Activated CD4-positive, alpha-beta T cell treated with anti-CD3 and anti-CD28 coated beads, Interleukin-10, Interleukin-2, amounts not matched to agents 100 ng/mL and 50 ng/mL, durations not matched to agents 16 hours and 8 hours (primary cell): ENCODE results near the gene PREX1.
"Not testable (repeated sequence)": the region's sequence is repeated elsewhere in the genome, so short reads cannot be mapped to it uniquely, and the experiment has no call there.

ENCODE experiments used
- DNase-seq: peaks from one replicate; pipeline ENCODE4 v3.0.0-alpha.2; 2020

Gene PREX1, protein sequence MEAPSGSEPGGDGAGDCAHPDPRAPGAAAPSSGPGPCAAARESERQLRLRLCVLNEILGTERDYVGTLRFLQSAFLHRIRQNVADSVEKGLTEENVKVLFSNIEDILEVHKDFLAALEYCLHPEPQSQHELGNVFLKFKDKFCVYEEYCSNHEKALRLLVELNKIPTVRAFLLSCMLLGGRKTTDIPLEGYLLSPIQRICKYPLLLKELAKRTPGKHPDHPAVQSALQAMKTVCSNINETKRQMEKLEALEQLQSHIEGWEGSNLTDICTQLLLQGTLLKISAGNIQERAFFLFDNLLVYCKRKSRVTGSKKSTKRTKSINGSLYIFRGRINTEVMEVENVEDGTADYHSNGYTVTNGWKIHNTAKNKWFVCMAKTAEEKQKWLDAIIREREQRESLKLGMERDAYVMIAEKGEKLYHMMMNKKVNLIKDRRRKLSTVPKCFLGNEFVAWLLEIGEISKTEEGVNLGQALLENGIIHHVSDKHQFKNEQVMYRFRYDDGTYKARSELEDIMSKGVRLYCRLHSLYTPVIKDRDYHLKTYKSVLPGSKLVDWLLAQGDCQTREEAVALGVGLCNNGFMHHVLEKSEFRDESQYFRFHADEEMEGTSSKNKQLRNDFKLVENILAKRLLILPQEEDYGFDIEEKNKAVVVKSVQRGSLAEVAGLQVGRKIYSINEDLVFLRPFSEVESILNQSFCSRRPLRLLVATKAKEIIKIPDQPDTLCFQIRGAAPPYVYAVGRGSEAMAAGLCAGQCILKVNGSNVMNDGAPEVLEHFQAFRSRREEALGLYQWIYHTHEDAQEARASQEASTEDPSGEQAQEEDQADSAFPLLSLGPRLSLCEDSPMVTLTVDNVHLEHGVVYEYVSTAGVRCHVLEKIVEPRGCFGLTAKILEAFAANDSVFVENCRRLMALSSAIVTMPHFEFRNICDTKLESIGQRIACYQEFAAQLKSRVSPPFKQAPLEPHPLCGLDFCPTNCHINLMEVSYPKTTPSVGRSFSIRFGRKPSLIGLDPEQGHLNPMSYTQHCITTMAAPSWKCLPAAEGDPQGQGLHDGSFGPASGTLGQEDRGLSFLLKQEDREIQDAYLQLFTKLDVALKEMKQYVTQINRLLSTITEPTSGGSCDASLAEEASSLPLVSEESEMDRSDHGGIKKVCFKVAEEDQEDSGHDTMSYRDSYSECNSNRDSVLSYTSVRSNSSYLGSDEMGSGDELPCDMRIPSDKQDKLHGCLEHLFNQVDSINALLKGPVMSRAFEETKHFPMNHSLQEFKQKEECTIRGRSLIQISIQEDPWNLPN (N-terminal part only)

DNA sequence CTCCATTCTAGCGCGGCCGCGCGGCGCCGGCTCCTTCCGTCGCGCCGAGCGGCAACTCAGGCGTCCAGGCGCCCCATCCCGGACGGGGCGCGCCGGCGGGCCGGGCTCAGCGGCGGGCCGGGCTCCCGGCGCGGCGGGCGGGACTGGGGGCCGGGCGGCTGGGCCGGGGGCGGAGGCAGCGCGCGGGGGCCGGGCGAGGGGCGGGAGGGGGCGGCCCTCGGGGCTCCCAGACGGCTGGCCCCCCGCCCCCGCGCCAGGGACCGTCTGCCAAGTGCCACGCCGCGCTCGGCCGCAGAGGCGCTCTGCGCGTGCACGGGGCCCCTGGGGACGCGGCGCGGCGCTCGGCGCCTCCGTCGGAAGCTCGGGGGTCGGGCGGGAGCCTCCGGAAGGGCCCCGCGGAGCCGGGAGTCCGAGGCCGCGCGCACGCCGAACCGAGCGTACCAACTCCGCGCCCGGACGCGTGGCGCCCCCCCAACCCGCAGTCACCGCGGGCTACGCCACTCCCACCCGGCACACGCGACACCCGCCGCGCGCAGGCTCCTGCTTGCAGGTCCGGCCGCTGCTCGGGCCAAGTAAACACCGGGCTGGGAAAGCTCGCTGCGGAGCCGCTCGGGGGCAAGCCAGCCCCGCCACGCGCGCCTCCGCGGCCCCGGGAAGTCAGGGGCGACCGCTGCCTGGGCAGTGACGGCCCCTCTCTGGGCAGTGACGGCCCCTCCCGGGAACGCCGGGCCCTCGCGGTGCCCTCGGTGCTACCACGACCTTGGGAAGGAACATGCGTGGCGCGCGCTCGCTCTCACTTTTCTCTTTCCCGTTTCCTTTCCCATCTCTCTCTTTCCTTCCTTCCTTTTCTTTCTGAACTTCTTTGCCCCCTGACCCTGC lies at the start of gene PREX1:
PREX1 (minus strand) TSS at position 145 of the 879 bp plus-strand sequence; CDS start at position 6, 139 bp downstream.
- peak; percentile 91 for DNase-seq

DNA sequence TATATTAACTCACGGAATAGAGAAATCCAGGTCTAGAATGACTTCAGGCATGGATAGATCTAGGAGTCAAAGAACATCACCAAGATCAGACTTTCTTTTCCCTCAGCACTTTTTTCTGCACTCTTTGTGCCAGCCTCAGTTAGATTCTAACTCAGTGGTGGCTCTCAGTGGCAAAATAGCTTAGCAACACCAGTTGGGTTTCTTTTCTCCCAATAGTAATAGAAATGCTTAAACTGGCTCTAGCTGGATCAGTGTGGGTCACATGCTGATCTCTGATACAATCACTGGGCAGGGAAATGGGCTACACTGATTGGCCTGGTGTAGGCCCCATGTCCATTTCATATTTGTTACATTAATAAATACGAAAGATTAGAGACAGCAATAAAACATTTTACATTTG lies 49.5 kb upstream of the PREX1 start:
- DNase-seq = no peak

DNA sequence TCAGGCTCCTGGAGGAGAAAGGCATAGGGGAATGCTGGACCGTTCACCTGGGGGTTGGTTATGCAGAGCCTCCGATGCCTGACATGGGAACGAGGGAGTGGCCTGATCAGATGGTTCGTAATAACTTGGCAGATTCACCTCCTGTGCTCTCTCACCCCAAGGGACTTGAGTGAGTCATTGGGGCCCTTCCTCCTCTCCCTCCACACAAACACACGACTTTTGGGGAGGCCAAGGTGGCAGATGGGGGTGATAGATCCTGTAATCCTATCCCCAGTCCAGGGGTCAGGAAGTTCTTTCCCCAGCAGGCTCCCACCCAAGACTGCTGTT lies 48.1 kb upstream of the PREX1 start:
- DNase-seq = no peak

DNA sequence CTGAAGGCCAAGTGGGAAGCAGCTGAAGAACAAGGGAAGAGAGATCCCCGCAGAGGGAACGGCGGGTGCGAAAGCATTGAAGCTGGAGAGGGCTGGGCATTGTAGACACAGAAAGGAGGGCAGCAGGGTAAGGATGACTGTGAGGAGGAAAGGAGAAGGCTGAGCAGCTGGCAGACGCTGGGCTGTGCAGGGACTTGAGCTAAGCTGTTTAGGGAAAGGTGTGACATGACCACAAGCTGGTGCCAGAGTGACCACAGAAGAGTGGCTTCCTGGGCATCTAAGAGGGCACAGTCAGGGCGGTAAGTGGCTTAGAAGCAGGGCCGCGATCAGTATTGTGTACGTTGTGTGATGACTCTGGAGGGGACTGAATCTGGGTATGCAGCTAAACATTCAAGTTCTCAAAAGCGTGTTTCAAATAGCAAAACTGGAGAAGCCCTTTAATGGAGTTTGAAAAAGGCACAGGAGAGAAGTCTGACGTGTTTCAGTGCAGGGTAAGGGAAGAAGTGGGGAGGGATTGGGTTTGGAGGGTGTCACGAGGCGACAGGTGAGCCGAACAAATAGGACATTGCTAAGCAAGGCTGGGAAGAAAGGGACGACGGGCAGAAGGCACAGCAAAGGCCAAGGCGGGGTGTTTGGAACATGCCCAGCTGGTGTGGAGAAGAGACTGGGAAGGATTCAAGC lies 47.6 kb upstream of the PREX1 start:
- no peak for DNase-seq

DNA sequence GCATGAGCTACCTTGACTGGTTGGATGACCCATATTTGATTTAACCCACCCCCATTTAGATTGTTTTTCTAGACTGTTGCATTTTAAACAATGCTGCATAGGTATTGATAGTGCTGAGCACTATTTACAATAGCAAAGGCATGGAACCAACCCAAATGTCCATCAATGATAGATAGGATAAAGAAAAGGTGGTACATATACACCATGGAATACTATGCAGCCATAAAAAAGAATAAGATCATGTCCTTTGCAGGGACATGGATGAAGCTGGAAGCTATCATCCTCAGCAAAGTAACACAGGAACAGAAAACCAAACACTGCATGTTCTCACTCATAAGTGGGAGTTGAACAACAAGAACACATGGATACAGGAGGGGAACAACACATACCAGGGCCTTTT lies 41.6 kb upstream of the PREX1 start:
- not testable (repeated sequence) for DNase-seq

DNA sequence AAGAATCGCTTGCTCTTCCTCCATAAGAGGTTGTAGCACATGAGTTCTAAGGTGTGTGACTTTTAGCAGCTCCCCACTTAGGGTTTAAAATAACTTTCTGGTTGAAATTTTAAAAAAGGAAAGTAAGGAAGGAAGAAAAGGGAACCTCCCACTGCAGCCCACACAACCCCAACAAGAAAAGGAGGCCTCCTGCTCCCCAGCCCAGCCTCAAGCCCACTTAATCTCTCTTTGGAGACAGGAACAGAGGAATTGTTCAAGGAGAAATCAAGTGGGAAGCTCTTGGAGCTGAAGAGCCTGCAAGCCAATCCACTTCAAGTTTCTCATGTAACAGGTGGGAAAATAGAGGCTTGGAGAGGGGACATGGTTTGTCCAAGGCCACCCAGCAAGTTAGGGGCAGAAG lies 39.1 kb upstream of the PREX1 start:
- no peak for DNase-seq

DNA sequence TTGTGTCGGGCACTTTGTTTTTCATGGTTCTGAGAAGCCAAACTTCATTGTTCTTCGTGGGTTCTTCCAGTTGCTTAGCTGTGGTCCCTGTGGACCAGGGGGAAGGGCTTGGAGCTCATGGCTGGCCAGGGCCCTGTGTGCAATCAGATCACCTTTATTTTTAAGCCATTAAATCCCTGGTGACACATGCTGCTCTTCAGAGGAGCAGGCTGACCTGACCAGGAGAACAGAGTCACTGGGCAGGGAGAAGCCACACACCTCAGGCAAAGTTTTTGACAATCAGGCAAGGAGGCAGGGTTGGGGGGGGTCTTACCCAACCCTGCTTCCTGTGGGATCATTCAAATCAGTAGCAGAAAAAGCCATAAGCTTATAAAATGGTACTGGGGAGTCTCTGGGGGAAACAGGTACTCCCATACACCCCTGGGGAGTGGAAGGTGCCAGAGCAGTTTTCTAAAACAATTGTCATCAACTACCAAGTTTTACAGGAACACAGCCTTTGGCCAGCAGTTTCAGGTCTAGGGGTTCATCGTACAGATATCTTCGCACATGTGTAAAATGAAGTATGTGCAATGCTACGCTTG lies 37.0 kb upstream of the PREX1 start:
- DNase-seq = no peak

DNA sequence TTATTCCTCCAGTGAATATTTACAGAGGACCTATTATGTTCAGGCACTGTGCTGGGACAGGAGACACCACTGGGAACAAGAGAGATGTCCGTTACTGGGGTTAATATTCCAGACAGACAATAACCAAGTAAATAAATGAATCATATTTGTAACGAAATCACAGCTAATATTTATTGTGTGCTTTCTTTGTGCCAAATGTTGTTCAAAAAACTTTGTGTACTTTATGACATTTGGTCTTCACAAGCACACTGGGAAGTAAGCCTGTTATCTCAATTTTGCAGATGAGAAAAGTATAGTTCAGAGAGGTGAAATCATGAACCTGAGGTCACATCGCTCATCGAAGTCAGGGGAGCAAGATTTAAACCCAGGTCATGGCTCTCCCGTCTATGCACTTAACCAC lies 36.5 kb upstream of the PREX1 start:
- DNase-seq = no peak

DNA sequence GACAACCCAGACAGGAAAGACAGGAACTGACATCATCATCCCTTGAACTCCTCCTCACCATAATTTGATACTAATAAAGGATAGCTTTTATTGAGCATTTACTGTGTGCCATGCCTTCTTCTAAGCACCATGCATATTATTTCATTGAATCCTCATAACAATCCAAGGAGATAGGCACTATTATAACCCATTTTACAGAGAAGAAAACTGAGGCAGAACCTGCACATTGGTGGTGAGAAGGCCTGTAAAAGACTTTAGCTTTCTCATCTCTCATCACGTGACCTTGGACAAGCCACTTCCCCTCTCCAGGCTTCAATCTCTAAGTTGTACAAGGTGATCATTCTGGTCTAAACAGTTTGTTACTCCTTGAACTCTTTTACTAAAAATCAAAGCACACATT lies 34.5 kb upstream of the PREX1 start:
- no peak for DNase-seq

DNA sequence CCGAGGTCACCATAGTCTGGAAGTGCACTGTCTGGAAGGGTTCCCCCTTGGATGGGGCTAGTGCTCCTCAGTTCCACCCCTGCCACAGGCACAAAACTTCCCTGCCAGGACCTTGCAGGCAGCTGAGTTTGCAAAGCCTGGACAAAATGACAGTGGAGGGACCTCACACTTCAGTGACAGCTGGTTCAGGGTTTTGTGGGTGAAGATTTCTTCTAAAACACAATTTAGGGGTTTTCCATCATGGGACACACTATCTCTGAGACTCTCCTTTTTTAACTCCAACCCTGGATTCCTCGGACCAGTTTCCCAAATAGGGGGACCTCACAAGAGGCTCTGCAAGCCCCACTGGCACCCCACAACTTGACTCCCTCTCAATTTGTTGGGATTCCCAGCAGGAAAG lies 33.6 kb upstream of the PREX1 start:
- DNase-seq = no peak

DNA sequence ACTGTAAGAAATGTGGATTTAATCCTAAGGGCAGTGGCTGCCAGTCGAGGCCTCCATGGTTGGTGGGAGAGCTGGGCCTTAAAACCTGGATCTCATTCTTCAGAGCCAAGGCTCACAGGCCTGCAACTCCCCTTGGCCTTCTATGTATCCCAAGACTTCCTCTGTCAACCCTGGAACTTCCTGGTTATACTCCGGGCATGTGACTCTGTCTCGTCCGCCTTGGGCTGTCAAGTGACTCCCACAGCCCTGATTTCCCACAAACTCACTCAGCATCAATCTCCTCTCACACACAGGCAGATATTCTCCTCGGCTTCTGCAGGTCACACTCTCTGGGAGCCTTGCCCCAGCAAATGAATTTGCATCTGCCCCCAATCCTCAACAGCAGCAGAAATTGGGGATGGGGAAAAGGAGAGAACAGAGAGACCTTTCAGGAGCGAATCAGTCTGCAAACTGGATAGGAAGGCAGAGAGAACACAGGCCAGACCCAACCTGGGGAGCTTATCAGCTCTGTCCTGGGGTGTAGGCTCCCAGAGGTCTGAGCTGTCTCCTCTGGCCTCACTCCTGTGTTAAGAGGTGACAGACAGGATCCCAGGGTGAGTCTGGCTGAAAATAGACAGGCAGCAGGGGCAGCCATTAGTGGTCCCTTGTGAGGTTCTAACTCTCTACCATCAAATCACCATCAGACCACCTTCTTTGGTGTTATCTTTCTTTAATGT lies 30.4 kb upstream of the PREX1 start:
- no peak for DNase-seq

DNA sequence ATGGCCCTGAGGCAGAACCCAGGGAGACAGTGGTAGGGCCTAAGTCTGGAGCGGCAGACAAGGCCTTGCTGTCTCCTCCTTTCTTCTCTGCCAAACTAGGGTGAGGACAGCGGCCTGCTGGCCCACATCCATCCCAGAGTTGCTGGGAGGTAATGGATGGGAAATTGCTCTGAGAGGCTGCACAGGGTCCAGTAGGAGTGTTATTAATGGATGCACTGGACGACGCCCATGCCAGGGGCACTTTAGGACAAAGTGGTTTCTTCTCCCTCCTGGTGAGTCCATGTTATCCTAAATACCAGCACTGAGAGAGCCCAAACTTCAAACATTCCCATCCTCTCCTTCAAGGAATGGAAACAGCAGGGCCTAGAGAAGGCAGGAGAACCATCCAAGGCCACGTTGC lies 28.3 kb upstream of the PREX1 start:
- DNase-seq = no peak

DNA sequence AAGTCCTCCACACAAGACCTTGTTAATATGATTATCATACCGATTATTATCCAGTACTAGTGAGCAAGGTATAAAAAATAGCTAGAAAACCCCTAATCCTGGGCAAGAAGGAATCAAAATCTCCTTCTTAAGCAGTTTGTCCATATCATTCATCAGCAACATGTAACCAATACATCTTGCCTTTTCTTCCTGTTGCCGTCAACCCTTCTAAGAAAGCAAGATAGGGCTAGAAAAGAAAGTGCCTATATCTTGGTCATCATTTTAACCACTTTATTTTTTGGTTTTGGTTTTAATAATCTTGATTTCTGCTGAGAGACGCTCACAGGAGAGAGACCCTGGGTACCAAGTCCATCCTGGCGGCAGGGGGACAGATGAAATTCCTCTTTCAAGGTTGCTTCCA lies 27.2 kb upstream of the PREX1 start:
- DNase-seq = peak; percentile 22

DNA sequence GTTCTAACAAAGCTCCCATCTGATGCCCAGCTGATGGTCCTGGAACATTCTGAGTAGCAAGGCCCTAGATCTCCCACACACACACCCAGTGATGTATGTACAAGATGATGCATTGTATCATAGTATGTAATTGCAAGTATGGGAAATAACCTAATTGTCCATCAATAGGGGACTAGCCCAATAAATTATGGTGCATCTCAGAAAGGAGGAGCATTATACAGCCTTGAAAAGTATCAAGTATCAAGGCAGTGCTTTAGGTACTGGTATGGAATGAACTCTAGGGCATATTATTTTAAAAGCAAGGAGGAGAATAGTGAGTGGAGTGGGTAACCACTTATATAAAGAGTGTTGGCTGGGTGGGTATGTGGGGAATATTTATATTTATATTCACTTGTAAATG lies 24.8 kb upstream of the PREX1 start:
- no peak for DNase-seq

DNA sequence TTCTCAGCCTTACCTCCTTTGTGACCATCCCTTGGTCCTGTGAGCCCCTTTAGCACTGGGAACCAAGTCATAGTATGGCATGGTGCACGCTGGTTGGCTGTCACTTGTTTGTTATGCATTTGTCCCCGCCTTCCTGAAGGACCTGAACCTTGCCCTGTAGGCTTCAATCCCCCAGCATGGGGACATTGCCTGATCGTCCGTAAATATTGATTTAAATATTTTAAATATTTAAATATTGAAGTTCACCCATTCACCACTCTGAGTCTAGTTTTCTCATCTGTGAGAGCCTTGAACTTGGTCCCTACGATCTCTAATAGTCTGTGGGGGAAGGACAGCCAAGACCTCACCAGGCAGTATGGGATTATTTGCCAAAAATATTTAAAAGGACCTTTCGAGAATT lies 23.8 kb upstream of the PREX1 start:
- DNase-seq = no peak

DNA sequence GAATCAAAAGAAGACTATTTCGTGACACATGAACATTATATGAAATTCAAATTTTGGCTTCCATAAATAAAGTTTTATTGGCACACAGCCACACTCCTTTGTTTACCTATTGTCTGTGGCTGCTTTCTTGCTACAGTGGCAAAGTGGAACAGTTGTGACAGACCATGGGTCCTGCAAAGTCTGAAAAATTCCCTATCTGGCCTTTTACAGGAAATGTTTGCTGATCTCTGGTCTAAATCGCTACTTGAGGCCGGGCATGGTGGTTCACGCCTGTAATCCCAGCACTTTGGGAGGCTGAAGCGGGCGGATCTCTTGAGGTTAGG lies 23.1 kb upstream of the PREX1 start:
- DNase-seq = no peak

DNA sequence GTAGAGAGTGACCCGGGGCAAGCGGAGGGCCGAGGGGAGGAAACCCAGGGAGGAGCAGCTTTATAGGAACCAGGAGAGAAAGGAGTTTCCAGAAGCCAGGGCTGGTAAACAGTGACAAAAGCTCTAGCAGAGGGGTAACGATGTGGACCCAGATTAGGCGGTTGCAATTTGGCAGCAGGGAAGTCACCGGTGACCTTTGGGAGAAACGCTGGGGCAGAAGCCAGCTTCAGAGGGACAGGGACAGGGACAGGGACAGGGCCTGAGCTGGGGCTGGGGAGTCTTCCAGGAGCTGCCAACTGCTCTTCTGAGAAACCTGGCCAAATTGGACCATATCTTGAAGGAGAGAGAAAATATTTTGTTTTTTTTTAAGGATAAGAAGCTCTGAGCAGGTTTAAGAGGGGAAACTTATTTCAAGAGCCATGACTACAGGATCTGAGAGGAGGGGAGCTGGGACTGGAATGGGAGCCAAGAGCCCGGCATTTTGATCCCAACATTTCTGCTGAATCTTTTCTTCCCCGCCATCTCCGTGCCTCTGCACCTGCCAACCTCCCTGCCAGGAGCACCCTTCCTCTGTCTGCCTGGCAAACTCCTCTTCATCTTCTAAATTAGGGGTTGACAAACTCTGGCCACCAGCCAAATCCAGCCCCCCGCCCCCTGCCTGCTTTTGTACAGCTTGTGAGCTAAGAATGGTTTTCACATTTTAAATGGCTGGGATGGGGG lies 22.6 kb upstream of the PREX1 start:
- no peak for DNase-seq

DNA sequence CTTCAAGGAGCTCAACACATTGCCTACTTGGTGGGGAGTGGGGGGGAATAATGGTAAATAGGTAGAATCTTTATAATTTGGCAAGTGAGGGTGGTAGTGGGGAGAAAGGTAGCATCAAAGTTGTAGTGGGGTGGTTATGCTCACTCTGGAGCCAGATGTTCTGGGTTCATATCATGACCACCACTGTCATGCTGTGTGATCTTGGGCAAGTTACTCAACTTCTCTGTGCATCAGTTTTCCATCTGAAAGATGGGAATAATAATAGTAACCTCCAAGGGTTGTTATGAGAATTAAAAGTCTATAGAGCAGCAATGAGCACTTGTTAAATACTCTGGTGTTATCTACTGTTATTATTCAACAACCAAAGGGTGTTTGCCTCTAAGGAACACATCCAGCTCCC lies 22.0 kb upstream of the PREX1 start:
- no peak for DNase-seq

DNA sequence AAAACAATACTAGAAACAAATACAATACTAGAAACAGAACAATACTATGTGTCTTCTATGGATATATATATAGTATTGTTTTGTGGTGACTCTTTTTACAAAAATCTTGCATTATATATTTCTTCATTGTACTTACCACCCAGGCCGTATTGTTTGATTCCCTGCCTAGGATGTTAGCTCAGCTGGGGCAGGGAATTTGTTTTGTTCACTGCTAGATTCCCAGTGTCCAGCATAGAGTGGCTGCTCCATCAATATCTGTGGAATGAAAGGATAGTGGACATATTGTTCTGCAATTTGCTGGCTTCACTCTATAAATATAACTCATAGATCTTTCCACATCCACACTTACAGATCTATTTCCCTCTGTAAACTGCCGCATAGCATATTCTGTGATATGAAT lies 21.5 kb upstream of the PREX1 start:
- DNase-seq = no peak

DNA sequence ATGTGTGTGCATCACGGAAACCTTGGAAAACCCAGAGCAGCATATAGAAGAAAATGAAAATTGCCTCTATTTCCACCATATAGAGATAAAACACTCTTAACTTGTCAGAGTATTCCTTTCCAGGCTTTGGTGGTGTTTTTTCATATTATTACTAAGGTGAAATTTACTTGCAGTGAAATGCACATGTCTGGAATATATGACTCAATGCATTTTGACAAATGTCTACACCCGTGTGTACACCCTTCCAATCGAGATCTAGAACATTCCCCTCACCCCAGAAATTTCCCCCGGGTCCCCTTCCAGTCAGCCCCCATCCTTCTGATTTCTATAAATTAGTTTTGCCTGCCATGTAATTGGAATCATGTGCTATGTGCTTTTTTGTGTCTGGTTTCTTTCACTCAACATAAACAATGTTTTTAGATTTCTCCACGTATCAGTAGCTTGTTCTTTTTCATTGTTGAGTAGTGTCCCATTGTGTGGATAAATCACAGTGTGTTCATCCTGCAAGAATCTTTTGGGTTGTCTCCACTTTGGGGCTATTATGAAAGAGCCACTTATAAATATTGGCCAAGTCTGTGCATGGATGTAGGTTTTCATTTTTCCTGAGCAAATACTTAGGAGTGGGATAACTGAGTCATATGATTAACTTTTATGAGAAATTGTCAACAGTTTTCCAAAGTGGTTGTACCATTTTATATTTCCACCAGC lies 19.9 kb upstream of the PREX1 start:
- DNase-seq = no peak
